ENCODE results near the gene PANK2. TPM values are rescaled to one million over a fixed set of nuclear protein-coding genes. Genes with fewer than 3 reads are reported as not detected.

The PANK2 gene
- total and polyA plus RNA-seq, 10 of the 15 experiments (the other 5 are each of a cell fraction or from before 2014, with no cell fraction given) = 13.2 to 43.4 (median 33.3) TPM

DNA sequence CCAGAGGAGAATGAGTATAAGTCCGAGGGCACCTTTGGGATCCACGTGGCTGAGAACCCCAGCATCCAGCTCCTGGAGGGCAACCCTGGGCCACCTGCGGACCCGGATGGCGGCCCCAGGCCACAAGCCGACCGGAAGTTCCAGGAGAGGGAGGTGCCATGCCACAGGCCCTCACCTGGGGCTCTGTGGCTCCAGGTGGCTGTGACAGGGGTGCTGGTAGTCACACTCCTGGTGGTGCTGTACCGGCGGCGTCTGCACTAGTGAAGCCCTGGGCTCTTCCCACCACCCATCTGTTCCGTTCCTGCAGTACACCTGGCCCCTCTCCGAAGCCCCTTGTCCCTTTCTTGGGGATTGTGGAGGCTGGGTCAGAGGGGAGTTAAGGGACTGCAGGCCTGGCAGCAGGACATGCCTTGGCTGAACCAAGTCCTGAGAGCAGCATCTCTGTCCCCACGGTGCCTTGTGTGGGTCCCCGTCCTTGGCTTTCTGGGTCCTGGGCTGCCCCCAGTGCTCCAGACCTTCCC lies 23.2 kb upstream of the PANK2 start:
- H3K9ac ChIP-seq (ENCODE audit: control insufficient read depth, insufficient read depth, low read length) = no peak overlapping the region
- H3K36me3 ChIP-seq (ENCODE audit: control insufficient read depth in 2 of 2, insufficient read depth in 2 of 2, low read length in 1 of 2) = peaks cover 33 to 36% of the 10 kb centered on the region in 2 experiments
- DNase-seq (ENCODE audit: low read depth, low spot score) (no peak), ATAC-seq (no peak), FAIRE-seq (no peak)
- H3K79me2 ChIP-seq (ENCODE audit: control insufficient read depth, insufficient read depth, low read length) = no peaks in the 10 kb centered on the region
- H3K4me3 ChIP-seq = no peak overlapping the region
- intact Hi-C loops (cut with micrococcal nuclease; ENCODE audit: unreplicated experiment) = no loop called here
- POLR2A ChIA-PET = no interaction called here
- SMC1A ChIA-PET (ENCODE audit: uncharacterized antibody, unreplicated experiment) = no interaction called here
- H3K27ac ChIP-seq (ENCODE audit: control insufficient read depth, insufficient read depth) = no peak overlapping the region
- WGBS (ENCODE audit: insufficient coverage, insufficient replicate concordance, low lambda C conversion rate, missing lambda C conversion rate) = 99% methylated on average over 14 of the region's 14 CpGs
- H3K9me3 ChIP-seq (replicated peaks; ENCODE audit: control insufficient read depth, insufficient read depth, low read length) = peaks cover 1% of the 10 kb centered on the region; the same call in 1 of the 3 replicates
- H3K4me2 ChIP-seq (ENCODE audit: control insufficient read depth, insufficient read depth) = no peak overlapping the region
- CTCF ChIA-PET = interaction anchor here (1.4 kb wide), 1 partner anchor 112 kb away, joined by 3 read pairs; no protein-coding TSS in a partner anchor
- H2AFZ ChIP-seq (ENCODE audit: control insufficient read depth, low read depth, low read length) = no peak overlapping the region
- RAD21 ChIA-PET (ENCODE audit: unreplicated experiment) = no interaction called here
- in situ Hi-C loops (cut with MboI) = no loop called here
- H3K27me3 ChIP-seq (replicated peaks in 1 of 2; ENCODE audit: control insufficient read depth in 2 of 2, insufficient read depth in 2 of 2, low read length in 1 of 2) = no peaks in the 10 kb centered on the region
- BruUV-seq (replicated peaks) = no TSS peak
- H3K4me1 ChIP-seq (ENCODE audit: control insufficient read depth, insufficient read depth, low read length) = no peaks in the 10 kb centered on the region; the same call in 1 of the 2 replicates
- H4K20me1 ChIP-seq (ENCODE audit: control insufficient read depth, insufficient read depth) = no peaks in the 10 kb centered on the region
- TF ChIP-seq MEF2A (IDR thresholded peaks at IDR 0.05; ENCODE audit: insufficient read depth, low read depth, low read length) = no peak
- no peak for TF ChIP-seq RBBP5 (conservative IDR thresholded peaks at IDR 0.05)
- TF ChIP-seq POLR2A (IDR thresholded peaks at IDR 0.05; ENCODE audit: low read depth, low read length) = no peak
- TF ChIP-seq MEF2B (IDR thresholded peaks at IDR 0.05; ENCODE audit: partially characterized antibody, poor library complexity, severe bottlenecking) = no peak
- TF ChIP-seq ASH2L (IDR thresholded peaks at IDR 0.05; ENCODE audit: borderline replicate concordance, low read depth) = no peak
- no peak for TF ChIP-seq NFIC (IDR thresholded peaks at IDR 0.05; ENCODE audit: low read depth, low read length)
- TF ChIP-seq STAT3 (IDR thresholded peaks at IDR 0.05; ENCODE audit: low read depth, low read length) = no peak
- no peak for TF ChIP-seq CHD2 (IDR thresholded peaks at IDR 0.05; ENCODE audit: borderline replicate concordance, low read depth, low read length)
- TF ChIP-seq ZNF24 (IDR thresholded peaks at IDR 0.05) = no peak
- TF ChIP-seq RAD51 (IDR thresholded peaks at IDR 0.05) = no peak
- TF ChIP-seq NR2C2 (IDR thresholded peaks at IDR 0.05; ENCODE audit: borderline replicate concordance, control insufficient read depth, insufficient read length, low read depth) = no peak
- TF ChIP-seq POLR2AphosphoS2 (IDR thresholded peaks at IDR 0.05; ENCODE audit: low read depth, low read length) = no peak
- no peak for TF ChIP-seq ZNF384 (IDR thresholded peaks at IDR 0.05; ENCODE audit: borderline replicate concordance, low read depth, low read length)
- TF ChIP-seq GATAD2B (conservative IDR thresholded peaks at IDR 0.05; ENCODE audit: low read depth) = no peak
- no peak for TF ChIP-seq EED (IDR thresholded peaks at IDR 0.05; ENCODE audit: low read depth)
- no peak for TF ChIP-seq SMAD5 (IDR thresholded peaks at IDR 0.05; ENCODE audit: low read depth)

Data from GM12878 (cell line).